Femur (tissue), 1 donor: ENCODE results near the gene DENND10.
"Not testable (repeated sequence)": the region's sequence is repeated elsewhere in the genome, so short reads cannot be mapped to it uniquely, and the experiment has no call there.

Experiments used
- DNase-seq: peaks from one replicate; pipeline ENCODE4 v3.0.0-alpha.2; 2017

Gene DENND10

DNA sequence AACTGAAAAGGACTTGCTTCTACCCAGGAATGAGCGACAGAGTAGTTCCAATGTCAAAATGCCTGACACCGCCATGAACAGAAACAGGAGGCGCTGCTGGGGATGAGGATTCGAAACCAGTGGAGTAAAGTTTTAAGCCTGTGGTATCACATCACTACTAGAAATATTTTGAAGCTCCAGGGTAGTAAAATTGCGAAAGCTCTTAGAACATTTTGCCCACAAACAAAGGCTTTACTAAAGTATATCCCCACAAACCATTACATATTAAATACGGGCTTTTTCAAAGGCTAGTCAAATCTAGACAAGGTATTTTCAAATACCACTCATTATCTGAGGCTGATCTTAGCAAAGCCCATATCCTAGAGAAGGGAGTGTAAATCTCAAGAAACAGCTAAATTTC, 72.3 kb downstream of the DENND10 start:
- no peak for DNase-seq

DNA sequence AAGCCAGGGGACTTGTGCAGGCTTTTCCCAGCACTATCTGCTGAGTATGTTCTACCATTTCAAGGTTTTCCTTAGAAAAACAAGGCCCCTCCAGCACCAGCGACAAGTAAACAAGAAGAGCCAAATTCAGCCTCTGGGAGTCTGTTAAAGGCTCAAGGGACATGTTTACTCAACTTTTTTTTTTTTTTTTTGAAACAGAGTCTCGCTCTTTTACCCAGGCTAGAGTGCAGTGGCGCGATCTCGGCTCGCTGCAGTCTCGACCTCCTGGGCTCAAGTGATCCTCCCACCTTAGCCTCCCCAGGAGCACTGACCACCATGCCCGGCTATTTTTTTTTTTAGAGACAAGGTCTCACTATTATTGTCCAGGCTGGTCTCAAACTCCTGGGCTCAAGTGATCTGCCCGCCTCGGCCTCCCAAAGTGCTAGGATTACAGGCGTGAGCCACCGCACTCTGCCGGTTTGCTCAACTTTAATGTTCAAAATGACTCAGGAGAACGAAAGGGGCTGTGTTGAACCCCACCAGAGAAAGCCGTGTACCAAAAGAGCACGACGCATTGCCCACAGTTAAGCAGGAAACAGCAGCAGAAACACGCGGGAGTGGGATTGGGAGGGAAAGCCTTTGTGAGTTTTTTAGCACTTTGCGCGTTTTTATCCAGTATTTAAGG, 73.9 kb downstream of the DENND10 start:
- peak; percentile 36 for DNase-seq

DNA sequence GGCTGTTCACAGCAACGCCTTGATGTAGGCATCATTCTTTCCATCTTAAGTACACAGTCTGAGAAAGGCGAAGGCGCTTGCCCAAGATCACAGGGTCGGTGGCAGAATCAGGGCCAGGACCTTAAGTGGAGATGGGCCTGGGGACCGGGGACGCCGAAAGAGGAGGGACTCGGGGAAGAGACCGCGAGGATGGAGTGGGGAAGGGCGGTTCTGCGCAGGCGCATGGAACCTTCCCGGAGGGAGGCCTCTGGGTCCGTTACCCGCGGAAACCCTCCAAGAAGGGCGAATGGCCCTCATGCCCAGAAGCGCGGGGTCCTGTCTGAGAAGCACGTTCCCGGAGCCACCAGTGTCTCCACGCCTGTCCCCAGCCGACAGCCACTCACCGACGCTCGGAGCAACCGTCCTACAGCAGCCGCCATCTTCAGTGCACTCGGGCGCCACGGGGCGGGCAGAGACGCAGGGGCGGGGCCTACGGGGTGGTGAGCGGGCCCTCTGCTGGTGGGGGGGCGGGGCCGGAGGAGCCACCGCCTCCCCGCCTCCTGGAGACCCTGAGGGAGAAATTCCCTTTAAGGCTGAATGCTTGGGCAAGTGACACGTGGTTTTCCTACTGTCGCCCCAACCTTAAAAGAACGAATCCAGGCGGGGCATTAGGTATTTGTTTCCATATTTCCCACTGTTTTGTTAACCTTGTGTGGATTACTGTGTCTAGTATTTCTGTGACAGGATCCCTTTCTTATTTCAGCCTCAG, 74.6 kb downstream of the DENND10 start, which contains the start of gene PRDX3:
PRDX3 (minus strand) TSS at position 441 of the 748 bp plus-strand sequence; CDS start at position 419, 22 bp downstream.
- peak; percentile 95 for DNase-seq

- DNase-seq = not testable (repeated sequence)
Measured at GRCh38 chr10:119180850-119181400, 77.0 kb downstream of the DENND10 start.

GRCh38 chr10:119183664-119184412, 79.9 kb downstream of the DENND10 start:
- DNase-seq = no peak
